GM21381 (cell line): ENCODE measurements around the gene TENT5D.
"Not testable (repeated sequence)": the region's sequence is repeated elsewhere in the genome, so short reads cannot be mapped to it uniquely, and the experiment has no call there.

Experiments
- ATAC-seq: cut with Tn5 transposase; IDR thresholded peaks from one replicate; pipeline ENCODE4 v1.9.1; 2021; ENCODE audit warnings: mild to moderate bottlenecking, moderate library complexity; ENCODE audit not compliant: unreplicated experiment

TENT5D gene

DNA sequence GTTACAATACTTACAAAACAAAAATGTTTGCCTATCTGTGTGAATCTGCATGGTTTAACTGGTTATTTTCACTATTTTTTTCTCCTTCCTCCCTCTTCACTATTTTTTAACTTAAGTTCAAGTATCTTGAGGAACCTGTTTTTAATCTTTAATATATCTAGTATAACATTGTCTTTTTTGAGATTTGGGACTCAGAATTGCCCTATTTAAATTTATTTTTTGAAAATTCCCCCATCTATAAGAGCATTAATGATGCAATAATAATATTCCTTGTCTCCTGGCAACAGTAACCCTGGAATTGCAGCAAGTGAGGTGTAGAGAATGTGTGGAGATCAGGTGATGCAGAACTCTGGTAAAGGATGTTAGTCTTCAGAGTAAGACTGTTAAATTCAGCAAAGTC, at the start of gene TENT5D:
Gene TENT5D (plus strand): TSS at position 301 of the 400 bp plus-strand sequence. CDS start 22,093 bp downstream, outside the sequence.
- no peak for ATAC-seq

DNA sequence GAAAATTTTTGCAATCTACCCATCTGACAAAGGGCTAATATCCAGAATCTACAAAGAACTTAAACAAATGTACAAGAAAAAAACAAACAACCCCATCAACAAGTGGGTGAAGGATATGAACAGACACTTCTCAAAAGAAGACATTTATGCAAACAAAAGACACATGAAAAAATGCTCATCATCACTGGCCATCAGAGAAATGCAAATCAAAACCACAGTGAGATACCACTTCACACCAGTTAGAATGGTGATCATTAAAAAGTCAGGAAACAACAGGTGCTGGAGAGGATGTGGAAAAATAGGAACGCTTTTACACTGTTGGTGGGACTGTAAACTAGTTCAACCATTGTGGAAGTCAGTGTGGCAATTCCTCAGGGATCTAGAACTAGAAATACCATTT, 34.6 kb upstream of the TENT5D start:
- not testable (repeated sequence) for ATAC-seq

- no peak for ATAC-seq
Observed at GRCh38 chrX:80388206-80388605, 32.0 kb upstream of the TENT5D start.

- ATAC-seq, result no peak
Observed at GRCh38 chrX:80412042-80412441, 8.2 kb upstream of the TENT5D start.

DNA sequence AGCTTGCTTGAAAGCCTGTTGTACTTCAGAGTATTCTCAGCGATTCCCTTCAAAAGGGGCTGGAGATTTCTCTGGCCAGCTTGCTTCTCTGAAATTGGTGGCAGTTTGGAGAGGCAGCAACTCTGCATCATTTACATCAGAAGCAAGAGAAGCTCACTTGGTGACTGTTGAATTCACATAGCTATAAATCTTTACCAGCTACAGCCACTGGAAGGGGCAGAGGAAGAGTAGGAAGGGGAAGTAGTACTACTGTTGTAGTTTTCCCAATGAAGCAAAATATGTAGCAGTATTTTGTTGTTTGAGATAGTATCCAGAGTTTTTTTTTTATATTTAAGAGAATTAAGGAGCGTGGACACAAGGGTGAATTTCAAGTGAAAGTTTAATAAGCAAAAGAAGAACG, 2.8 kb downstream of the TENT5D start:
- no peak for ATAC-seq

DNA sequence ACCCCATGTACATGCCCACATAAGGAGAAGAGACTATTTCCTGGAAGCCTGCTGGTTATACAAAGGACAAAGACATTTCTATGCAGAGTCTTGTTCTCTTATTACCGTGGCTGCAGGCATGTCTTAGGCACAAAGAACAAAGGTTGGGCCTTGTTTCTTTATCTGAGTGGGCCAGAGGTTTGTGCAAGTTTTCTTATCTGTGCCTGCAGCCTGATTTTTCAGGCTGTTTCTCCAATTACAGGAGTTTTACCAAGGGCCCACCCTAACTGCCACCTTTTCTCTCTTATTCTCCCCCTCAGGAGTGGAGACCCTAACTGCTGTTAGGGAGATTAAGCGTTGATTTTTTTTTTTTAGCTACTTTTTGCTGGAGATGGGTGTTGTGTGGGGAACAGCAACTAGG, 3.5 kb downstream of the TENT5D start:
- no peak for ATAC-seq

DNA sequence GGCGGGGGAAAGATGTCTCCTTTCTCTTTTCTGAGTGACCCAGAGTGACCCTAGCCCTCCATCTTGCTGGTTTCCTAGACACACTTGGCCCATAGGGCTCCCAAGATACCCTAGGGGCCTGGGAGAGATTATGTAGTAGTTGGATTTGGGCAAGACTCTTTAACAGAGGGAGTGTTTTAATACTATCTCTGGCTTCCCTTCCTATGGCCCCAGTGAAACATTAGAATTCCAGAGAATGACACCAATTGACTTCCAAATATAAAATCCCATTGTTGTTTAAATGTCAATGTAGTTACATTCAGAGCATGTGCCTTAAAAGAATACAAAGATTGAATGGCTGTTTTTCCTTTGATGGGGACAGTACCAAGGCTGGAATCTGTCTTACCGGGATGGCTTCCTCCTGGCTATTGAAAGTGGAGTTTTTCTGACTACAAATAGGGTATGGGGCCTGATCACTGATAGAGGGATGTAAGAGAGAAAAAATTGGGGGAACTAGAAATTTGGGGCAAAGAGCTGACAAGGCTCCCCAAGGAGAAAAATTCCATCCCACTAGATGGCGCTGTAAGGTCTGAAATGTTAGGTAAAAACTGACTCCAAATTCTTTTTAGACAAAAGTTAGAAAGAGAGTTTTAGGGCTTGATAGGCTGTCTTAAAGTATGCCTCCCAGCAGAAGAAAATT, 10.7 kb downstream of the TENT5D start:
- no peak for ATAC-seq

- no peak for ATAC-seq
Observed at GRCh38 chrX:80431505-80431832, 11.2 kb downstream of the TENT5D start.

- ATAC-seq, result no peak
Observed at GRCh38 chrX:80432441-80432840, 12.2 kb downstream of the TENT5D start.

- ATAC-seq, result no peak
Observed at GRCh38 chrX:80432863-80433262, 12.6 kb downstream of the TENT5D start.

DNA sequence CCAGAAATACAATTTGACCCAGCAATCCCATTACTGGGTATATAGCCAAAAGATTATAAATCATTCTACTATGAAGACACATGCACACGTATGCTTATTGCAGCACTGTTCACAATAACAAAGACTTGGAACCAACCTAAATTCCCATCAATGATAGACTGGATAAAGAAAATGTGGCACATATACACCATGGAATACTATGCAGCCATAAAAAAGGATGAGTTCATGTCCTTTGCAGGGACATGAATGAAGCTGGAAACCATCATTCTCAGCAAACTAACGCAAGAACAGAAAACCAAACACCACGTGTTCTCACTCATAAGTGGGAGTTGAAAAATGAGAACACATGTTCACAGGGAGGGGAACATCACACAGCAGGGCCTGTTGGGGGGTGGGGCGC, 47.9 kb downstream of the TENT5D start:
- ATAC-seq, result not testable (repeated sequence)

DNA sequence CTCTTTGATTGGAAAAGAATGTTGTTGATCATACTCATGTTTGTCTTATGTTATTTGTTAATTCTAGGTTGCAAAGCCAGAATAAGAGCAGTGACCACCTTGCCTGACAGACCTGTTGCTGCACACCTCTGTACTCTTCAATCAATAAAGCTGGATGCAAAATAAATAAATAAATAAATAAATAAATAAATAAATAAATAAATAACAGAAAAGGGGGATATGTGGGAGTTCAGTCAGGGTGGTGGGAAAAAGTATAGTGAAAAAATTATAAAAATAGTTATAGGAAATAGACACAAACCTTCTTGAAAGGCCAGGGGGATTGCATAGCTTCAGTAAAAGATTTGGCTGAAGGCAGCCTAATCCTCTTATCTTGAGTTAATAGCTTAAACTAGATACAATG, 51.3 kb downstream of the TENT5D start:
- ATAC-seq, result no peak

DNA sequence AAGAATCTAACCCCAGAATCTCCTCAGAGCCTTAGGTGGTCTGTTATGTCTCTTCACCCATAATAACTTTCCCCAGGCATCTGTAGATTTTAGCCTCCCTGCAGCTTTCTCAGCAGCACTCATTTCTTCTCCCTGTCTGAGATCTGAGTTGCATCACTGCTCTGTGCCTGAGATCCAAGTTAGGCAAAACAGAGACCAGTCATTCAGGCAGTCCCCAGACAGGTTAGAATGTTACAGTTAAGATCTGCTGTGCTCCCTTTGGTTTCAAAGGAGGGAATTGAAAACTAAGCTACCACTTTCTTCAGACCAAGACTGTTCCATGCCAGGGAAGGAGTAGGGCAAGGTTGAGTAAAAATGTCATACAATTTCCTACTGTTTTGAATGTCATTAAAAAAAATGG, 65.3 kb downstream of the TENT5D start:
- ATAC-seq, result no peak

DNA sequence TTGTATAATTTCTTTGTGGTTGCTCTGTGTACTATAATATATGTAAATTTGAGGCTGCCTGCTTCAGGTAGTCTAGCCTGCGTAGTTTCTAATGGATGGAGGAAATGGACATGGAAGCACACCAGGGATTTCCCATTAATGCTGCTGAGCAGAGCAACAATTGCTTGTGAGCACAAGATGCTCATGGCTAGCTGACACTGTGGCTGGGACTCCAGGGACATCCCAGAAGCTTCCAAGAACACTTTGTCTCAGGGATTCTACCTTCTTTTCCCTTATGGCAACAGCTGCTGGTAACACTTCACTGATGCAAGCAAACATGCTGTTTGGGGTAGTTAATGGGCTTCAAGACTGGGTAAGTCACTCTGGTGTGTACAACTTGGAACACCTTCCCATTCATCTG, 66.1 kb downstream of the TENT5D start:
- no peak for ATAC-seq

DNA sequence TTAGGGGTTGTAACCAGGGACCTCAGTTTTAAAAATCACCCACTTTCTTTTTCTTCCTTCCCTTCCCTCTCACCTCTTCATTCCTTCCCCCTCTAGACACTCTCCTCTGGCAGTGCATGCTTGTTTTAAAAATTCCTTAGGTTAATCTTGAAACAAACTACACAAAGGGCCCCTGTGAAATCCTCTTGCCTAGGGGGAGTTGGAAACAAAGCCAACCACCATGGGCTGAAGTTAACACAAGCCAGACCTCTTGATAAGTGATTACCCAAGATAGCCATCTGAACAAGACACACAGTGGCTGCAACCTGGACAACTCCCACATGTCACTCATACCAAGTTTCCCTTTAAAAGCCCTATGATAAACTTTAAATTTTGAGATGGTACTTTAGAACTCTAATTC, 68.9 kb downstream of the TENT5D start:
- no peak for ATAC-seq
